ENCODE results near the gene NFYC. TPM values are rescaled to one million over a fixed set of nuclear protein-coding genes. Genes with fewer than 3 reads are reported as not detected.

NFYC gene
- total RNA-seq, 5 donors from 2014 or later (not counting 1 experiment from before 2014, with no cell fraction given): 50.1 to 60.4 (median 52.9) TPM

GRCh38 chr1:40712997-40713396, 21.5 kb downstream of the NFYC start:
- H3K36me3 Mint-ChIP-seq: peaks cover 9% of the 10 kb centered on the region
- H3K9me3 Mint-ChIP-seq: no peaks in the 10 kb centered on the region
- peaks cover 26 to 38% of the 10 kb centered on the region in 2 experiments for H3K4me1 ChIP-seq (ENCODE audit: control insufficient read depth in 1 of 2, extremely low read depth in 1 of 2, insufficient read depth in 2 of 2, low read length in 2 of 2)
- H3K4me3 Mint-ChIP-seq: peak overlapping the region; percentile 28 to 50 (median 41)
- ChIA-PET CTCF (interaction anchor here (0.6 kb wide), 2 partner anchors 19 to 1009 kb away, joined by 3 read pairs; no protein-coding TSS in a partner anchor), POLR2A (no interaction called here)
- peak overlapping the region; percentile 37 to 64 for H3K27ac Mint-ChIP-seq
- H3K4me1 Mint-ChIP-seq: peaks cover 77 to 81% (median 81%) of the 10 kb centered on the region in 3 donors
- H3K27me3 ChIP-seq (replicated peaks in 1 of 2; ENCODE audit: control insufficient read depth in 2 of 2, extremely low read depth in 1 of 2, insufficient read depth in 2 of 2, low read length in 1 of 2): no peaks in the 10 kb centered on the region
- no peak for ATAC-seq (replicated peaks in 1 of 4)
- H3K9me3 ChIP-seq: no peaks in the 10 kb centered on the region
- peak in 6 of 35 experiments; percentile 2 to 57 (median 10) for DNase-seq
- H3K27ac ChIP-seq (ENCODE audit: low read length): peak overlapping the region; percentile 57
- H3K36me3 ChIP-seq (ENCODE audit: control insufficient read depth in 2 of 2, extremely low read depth in 1 of 2, insufficient read depth in 1 of 2, low read length in 1 of 2): no peaks in the 10 kb centered on the region
- no peaks in the 10 kb centered on the region for H3K27me3 Mint-ChIP-seq
- no peak overlapping the region for H3K4me3 ChIP-seq (ENCODE audit: control insufficient read depth in 1 of 2, extremely low read depth in 1 of 2, low read length in 1 of 2)

GRCh38 chr1:40715491-40716059, 24.1 kb downstream of the NFYC start:
- no peaks in the 10 kb centered on the region for H3K27me3 ChIP-seq (replicated peaks in 1 of 2; ENCODE audit: control insufficient read depth in 2 of 2, extremely low read depth in 1 of 2, insufficient read depth in 2 of 2, low read length in 1 of 2)
- ATAC-seq (replicated peaks in 1 of 4) (no peak), DNase-seq (no peak)
- ChIA-PET CTCF (no interaction called here), POLR2A (no interaction called here)
- no peaks in the 10 kb centered on the region for H3K9me3 ChIP-seq
- H3K36me3 ChIP-seq (ENCODE audit: control insufficient read depth in 2 of 2, extremely low read depth in 1 of 2, insufficient read depth in 1 of 2, low read length in 1 of 2): peaks cover 0 to 2% of the 10 kb centered on the region in 2 donors
- peaks cover 19 to 20% of the 10 kb centered on the region in 2 experiments for H3K4me1 ChIP-seq (ENCODE audit: control insufficient read depth in 1 of 2, extremely low read depth in 1 of 2, insufficient read depth in 2 of 2, low read length in 2 of 2)
- no peak overlapping the region for H3K4me3 Mint-ChIP-seq
- no peak overlapping the region for H3K4me3 ChIP-seq (ENCODE audit: control insufficient read depth in 1 of 2, extremely low read depth in 1 of 2, low read length in 1 of 2)
- no CpG with 5 or more reads among the region's 4 CpGs for WGBS (ENCODE audit: insufficient coverage)
- H3K27me3 Mint-ChIP-seq: no peaks in the 10 kb centered on the region
- H3K9me3 Mint-ChIP-seq: no peaks in the 10 kb centered on the region
- no peak overlapping the region for H3K27ac Mint-ChIP-seq
- no peak overlapping the region for H3K27ac ChIP-seq (ENCODE audit: low read length)
- peaks cover 74 to 79% (median 75%) of the 10 kb centered on the region in 3 donors for H3K4me1 Mint-ChIP-seq
- H3K36me3 Mint-ChIP-seq: peaks cover 12% of the 10 kb centered on the region

GRCh38 chr1:40717065-40717464, 25.6 kb downstream of the NFYC start:
- ChIA-PET CTCF (interaction anchor here in 1 of 2 donors (0.6 kb wide), 1 partner anchor 46 kb away, joined by 4 read pairs; no protein-coding TSS in a partner anchor), POLR2A (interaction anchor here in 1 of 2 donors (0.6 kb wide), 2 partner anchors 12 to 1623 kb away, joined by 3 to 4 read pairs; no protein-coding TSS in a partner anchor)
- no peak for ATAC-seq (replicated peaks in 1 of 4)
- no peak overlapping the region for H3K27ac Mint-ChIP-seq
- no peak for DNase-seq
- WGBS (ENCODE audit: insufficient coverage): no CpG with 5 or more reads among the region's 1 CpG
- no peak overlapping the region for H3K27ac ChIP-seq (ENCODE audit: low read length)
- H3K36me3 ChIP-seq (ENCODE audit: control insufficient read depth in 2 of 2, extremely low read depth in 1 of 2, insufficient read depth in 1 of 2, low read length in 1 of 2): peaks cover 0 to 2% of the 10 kb centered on the region in 2 donors
- no peak overlapping the region for H3K4me3 ChIP-seq (ENCODE audit: control insufficient read depth in 1 of 2, extremely low read depth in 1 of 2, low read length in 1 of 2)
- H3K9me3 ChIP-seq: no peaks in the 10 kb centered on the region
- H3K27me3 ChIP-seq (replicated peaks in 1 of 2; ENCODE audit: control insufficient read depth in 2 of 2, extremely low read depth in 1 of 2, insufficient read depth in 2 of 2, low read length in 1 of 2): no peaks in the 10 kb centered on the region
- H3K4me3 Mint-ChIP-seq: no peak overlapping the region
- no peaks in the 10 kb centered on the region for H3K27me3 Mint-ChIP-seq
- peaks cover 63 to 70% (median 68%) of the 10 kb centered on the region in 3 donors for H3K4me1 Mint-ChIP-seq
- H3K4me1 ChIP-seq (ENCODE audit: control insufficient read depth in 1 of 2, extremely low read depth in 1 of 2, insufficient read depth in 2 of 2, low read length in 2 of 2): peaks cover 6 to 12% of the 10 kb centered on the region in 2 experiments
- H3K36me3 Mint-ChIP-seq: peaks cover 8% of the 10 kb centered on the region
- no peaks in the 10 kb centered on the region for H3K9me3 Mint-ChIP-seq

GRCh38 chr1:40717955-40718354, 26.5 kb downstream of the NFYC start:
- peaks cover 0 to 2% of the 10 kb centered on the region in 2 donors for H3K36me3 ChIP-seq (ENCODE audit: control insufficient read depth in 2 of 2, extremely low read depth in 1 of 2, insufficient read depth in 1 of 2, low read length in 1 of 2)
- H3K9me3 ChIP-seq: no peaks in the 10 kb centered on the region
- H3K4me3 ChIP-seq (ENCODE audit: control insufficient read depth in 1 of 2, extremely low read depth in 1 of 2, low read length in 1 of 2): no peak overlapping the region
- Mint-ChIP-seq H3K4me1 (peaks cover 63 to 68% (median 65%) of the 10 kb centered on the region in 3 donors), H3K4me3 (no peak overlapping the region), H3K9me3 (no peaks in the 10 kb centered on the region), H3K36me3 (peaks cover 8% of the 10 kb centered on the region), H3K27ac (peak overlapping the region in 1 of 2 donors; percentile 8), H3K27me3 (no peaks in the 10 kb centered on the region)
- no peak for DNase-seq
- no CpG with 5 or more reads among the region's 1 CpG for WGBS (ENCODE audit: insufficient coverage)
- ATAC-seq (replicated peaks in 1 of 4): no peak
- POLR2A ChIA-PET: no interaction called here
- CTCF ChIA-PET: no interaction called here
- peaks cover 4 to 6% of the 10 kb centered on the region in 2 experiments for H3K4me1 ChIP-seq (ENCODE audit: control insufficient read depth in 1 of 2, extremely low read depth in 1 of 2, insufficient read depth in 2 of 2, low read length in 2 of 2)
- H3K27me3 ChIP-seq (replicated peaks in 1 of 2; ENCODE audit: control insufficient read depth in 2 of 2, extremely low read depth in 1 of 2, insufficient read depth in 2 of 2, low read length in 1 of 2): no peaks in the 10 kb centered on the region
- H3K27ac ChIP-seq (ENCODE audit: low read length): no peak overlapping the region

GRCh38 chr1:40720493-40720892, 29.0 kb downstream of the NFYC start:
- H3K4me3 Mint-ChIP-seq: no peak overlapping the region
- H3K27ac Mint-ChIP-seq: no peak overlapping the region
- ATAC-seq (replicated peaks in 1 of 4) (no peak), DNase-seq (no peak)
- H3K4me1 Mint-ChIP-seq: peaks cover 60 to 69% (median 66%) of the 10 kb centered on the region in 3 donors
- no CpG with 5 or more reads among the region's 3 CpGs for WGBS (ENCODE audit: insufficient coverage)
- H3K36me3 Mint-ChIP-seq: peaks cover 12% of the 10 kb centered on the region
- CTCF ChIA-PET: no interaction called here
- Histone ChIP-seq H3K4me3 (ENCODE audit: control insufficient read depth in 1 of 2, extremely low read depth in 1 of 2, low read length in 1 of 2) (no peak overlapping the region), H3K4me1 (ENCODE audit: control insufficient read depth in 1 of 2, extremely low read depth in 1 of 2, insufficient read depth in 2 of 2, low read length in 2 of 2) (peaks cover 0 to 6% of the 10 kb centered on the region in 2 experiments), H3K36me3 (ENCODE audit: control insufficient read depth in 2 of 2, extremely low read depth in 1 of 2, insufficient read depth in 1 of 2, low read length in 1 of 2) (peaks cover 2 to 4% of the 10 kb centered on the region in 2 donors), H3K9me3 (no peaks in the 10 kb centered on the region), H3K27ac (ENCODE audit: low read length) (no peak overlapping the region), H3K27me3 (replicated peaks in 1 of 2; ENCODE audit: control insufficient read depth in 2 of 2, extremely low read depth in 1 of 2, insufficient read depth in 2 of 2, low read length in 1 of 2) (no peaks in the 10 kb centered on the region)
- H3K9me3 Mint-ChIP-seq: no peaks in the 10 kb centered on the region
- POLR2A ChIA-PET: no interaction called here
- H3K27me3 Mint-ChIP-seq: no peaks in the 10 kb centered on the region

GRCh38 chr1:40722622-40723021, 31.1 kb downstream of the NFYC start:
- Histone ChIP-seq H3K27ac (ENCODE audit: low read length) (no peak overlapping the region), H3K9me3 (no peaks in the 10 kb centered on the region), H3K27me3 (replicated peaks in 1 of 2; ENCODE audit: control insufficient read depth in 2 of 2, extremely low read depth in 1 of 2, insufficient read depth in 2 of 2, low read length in 1 of 2) (no peaks in the 10 kb centered on the region), H3K4me3 (ENCODE audit: control insufficient read depth in 1 of 2, extremely low read depth in 1 of 2, low read length in 1 of 2) (no peak overlapping the region), H3K36me3 (ENCODE audit: control insufficient read depth in 2 of 2, extremely low read depth in 1 of 2, insufficient read depth in 1 of 2, low read length in 1 of 2) (peaks cover 2 to 4% of the 10 kb centered on the region in 2 donors), H3K4me1 (ENCODE audit: control insufficient read depth in 1 of 2, extremely low read depth in 1 of 2, insufficient read depth in 2 of 2, low read length in 2 of 2) (peaks cover 0 to 6% of the 10 kb centered on the region in 2 experiments)
- H3K4me1 Mint-ChIP-seq: peaks cover 59 to 68% (median 61%) of the 10 kb centered on the region in 3 donors
- DNase-seq (no peak), ATAC-seq (replicated peaks in 1 of 4) (no peak)
- H3K36me3 Mint-ChIP-seq: peaks cover 12% of the 10 kb centered on the region
- ChIA-PET CTCF (interaction anchor here in 1 of 2 donors (0.6 to 1.9 kb wide), 5 partner anchors 10 to 108 kb away, joined by 3 to 8 read pairs (median 5); partner anchors contain the start of gene NFYC), POLR2A (interaction anchor here in 1 of 2 donors (0.6 kb wide), 1 partner anchor 31 kb away, joined by 3 read pairs; the partner anchor contains the start of gene NFYC)
- H3K4me3 Mint-ChIP-seq: no peak overlapping the region
- WGBS (ENCODE audit: insufficient coverage): no CpG with 5 or more reads among the region's 3 CpGs
- H3K27ac Mint-ChIP-seq: no peak overlapping the region
- H3K27me3 Mint-ChIP-seq: no peaks in the 10 kb centered on the region
- H3K9me3 Mint-ChIP-seq: no peaks in the 10 kb centered on the region

Data from T-cell (primary cell).